OCI-LY7 (cell line): Measurements from ENCODE around the gene FLRT2. TPM values are rescaled to one million over a fixed set of nuclear protein-coding genes. Genes with fewer than 3 reads are reported as not detected.

Experiments
- BruUV-seq: library from RNA; stranded (reverse); fragments of 400-500 nt; replicated peaks from 2 replicates; lab custom pipeline; 2021; lab: Mats Ljungman, UMichigan
- CTCF ChIA-PET: fragments of 300-600 bp; sonication (Branson Sonifier 250); formaldehyde crosslinking; loops from one replicate; lab custom pipeline; 2022; ENCODE audit warnings: antibody characterized with exemption; ENCODE audit not compliant: unreplicated experiment; lab: Charles Lee
- POLR2A ChIA-PET: fragments of 300-600 bp; sonication (Branson Sonifier 250); formaldehyde crosslinking; loops from one replicate; lab custom pipeline; 2022; ENCODE audit warnings: antibody characterized with exemption; lab: Charles Lee
- DNase-seq: peaks from one replicate; pipeline ENCODE4 v3.0.0-alpha.2; 2015; ENCODE audit warnings: low spot score
- H2AFZ ChIP-seq: fragments of 200-600 bp; sonication (generic), shearing (Covaris generic); 2 replicates; pipeline ENCODE4 v1.6.1; 2014; ENCODE audit warnings: mild to moderate bottlenecking, antibody characterized with exemption, low read length, moderate library complexity
- H3K27ac ChIP-seq: fragments of 200-600 bp; sonication (generic); 2 replicates; pipeline ENCODE4 v1.5.1; 2014; ENCODE audit warnings: mixed run types, low read depth, mild to moderate bottlenecking, moderate library complexity, low read length, inconsistent platforms; ENCODE audit not compliant: poor library complexity, severe bottlenecking
- H3K36me3 ChIP-seq: fragments of 200-600 bp; sonication (generic); 2 replicates; pipeline ENCODE4 v1.6.1; 2014; ENCODE audit warnings: mild to moderate bottlenecking, antibody characterized with exemption, low read length, moderate library complexity, mixed read lengths; ENCODE audit not compliant: insufficient read depth
- H3K4me1 ChIP-seq: fragments of 200-600 bp; sonication (generic); 2 replicates; pipeline ENCODE4 v1.5.1; 2014; ENCODE audit warnings: mild to moderate bottlenecking, low read length; ENCODE audit not compliant: insufficient read depth, poor library complexity, severe bottlenecking
- H3K4me2 ChIP-seq: fragments of 200-600 bp; sonication (generic); 2 replicates; pipeline ENCODE4 v1.6.1; 2014; ENCODE audit warnings: mild to moderate bottlenecking, low read length
- H3K4me3 ChIP-seq: fragments of 200-600 bp; sonication (generic); 2 replicates; pipeline ENCODE4 v1.5.1; 2014; ENCODE audit warnings: mild to moderate bottlenecking, low read depth, low read length; ENCODE audit not compliant: poor library complexity, severe bottlenecking
- H3K79me2 ChIP-seq: fragments of 200-600 bp; sonication (generic); 2 replicates; pipeline ENCODE4 v1.6.1; 2016; ENCODE audit warnings: low read depth, mild to moderate bottlenecking, low read length, moderate library complexity, mixed read lengths; ENCODE audit not compliant: insufficient read depth
- H3K9me2 ChIP-seq: fragments of 200-600 bp; sonication (generic); 2 replicates; pipeline ENCODE4 v1.6.1; 2016; ENCODE audit warnings: mild to moderate bottlenecking, low read length, mixed read lengths; ENCODE audit not compliant: insufficient read depth
- H3K9me3 ChIP-seq: fragments of 200-600 bp; sonication (generic); 2 replicates; pipeline ENCODE4 v1.6.1; 2014; ENCODE audit warnings: mild to moderate bottlenecking, mixed run types, low read length, mixed read lengths
- H4K20me1 ChIP-seq: fragments of 200-600 bp; sonication (generic); 2 replicates; pipeline ENCODE4 v1.6.1; 2014; ENCODE audit warnings: mild to moderate bottlenecking, antibody characterized with exemption, low read length, moderate library complexity, mixed read lengths; ENCODE audit not compliant: insufficient read depth
- EZH2phosphoT487 ChIP-seq: fragments of 200-600 bp; sonication (generic); IDR thresholded peaks from 2 replicates; pipeline ENCODE4 v1.6.1; 2018; ENCODE audit warnings: low read depth, borderline replicate concordance, mild to moderate bottlenecking, mixed run types, antibody characterized with exemption, low read length, moderate library complexity, mixed read lengths
- intact Hi-C: fragments of 100-400 bp; cut with micrococcal nuclease; formaldehyde crosslinking; loops from one replicate; pipeline ENCODE4 v1.10.0; 2022; ENCODE audit not compliant: unreplicated experiment
- total RNA-seq, 2 experiments: library from RNA; depleted of rRNA in 1 of 2; stranded (reverse); fragments of >200 nt in 1 of 2; shearing (Covaris generic) in 1 of 2; gene quantifications; 2 replicates each; pipeline ENCODE4 v1.2.3, GENCODE V29; 2014 to 2022
- TF ChIP-seq, protein P1 (sequence below): fragments of 200-600 bp; sonication (generic); conservative IDR thresholded peaks from 2 replicates; pipeline ENCODE4 v1.5.1; 2014; ENCODE audit warnings: mild to moderate bottlenecking, antibody characterized with exemption, low read length, moderate library complexity, mixed read lengths

The FLRT2 gene
- total RNA-seq, 2 experiments from 2014 or later: not detected

DNA sequence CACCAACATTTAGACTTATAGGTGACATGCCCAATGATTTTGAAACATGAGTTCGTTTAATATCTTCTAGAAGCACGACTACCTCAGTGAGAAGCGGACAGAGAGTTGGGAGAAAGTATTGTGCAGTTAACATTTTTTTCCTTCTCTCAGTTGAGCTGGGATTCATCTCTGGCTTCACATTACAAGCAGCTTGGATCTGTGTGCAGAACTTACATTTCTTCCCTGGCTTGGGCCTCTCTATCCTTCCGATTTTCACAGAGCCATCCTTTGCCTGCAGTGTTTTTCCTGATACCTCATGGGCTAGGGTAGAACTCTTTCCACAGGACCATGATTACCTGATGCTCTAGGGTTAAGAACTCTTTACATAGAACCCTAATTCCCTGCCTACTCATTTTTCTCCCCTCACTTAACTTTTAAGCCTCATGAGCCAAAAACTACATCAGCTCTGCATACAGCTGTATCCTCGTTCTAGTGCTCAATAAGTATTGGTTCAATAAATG, 86.5 kb downstream of the FLRT2 start:
- no peak for DNase-seq
- ChIA-PET CTCF (no interaction called here), POLR2A (interaction anchor here (0.7 to 1.6 kb wide), 2 partner anchors 9 to 993 kb away, joined by 3 to 4 read pairs; no protein-coding TSS in a partner anchor)
- Histone ChIP-seq H3K36me3 (no peaks in the 10 kb centered on the region), H3K9me2 (no peaks in the 10 kb centered on the region), H3K4me3 (no peak overlapping the region), H4K20me1 (no peaks in the 10 kb centered on the region), H3K79me2 (no peaks in the 10 kb centered on the region), H2AFZ (no peak overlapping the region), H3K4me1 (no peaks in the 10 kb centered on the region), H3K4me2 (no peak overlapping the region), H3K9me3 (no peaks in the 10 kb centered on the region), H3K27ac (no peak overlapping the region)
- TF ChIP-seq, protein P1, sequence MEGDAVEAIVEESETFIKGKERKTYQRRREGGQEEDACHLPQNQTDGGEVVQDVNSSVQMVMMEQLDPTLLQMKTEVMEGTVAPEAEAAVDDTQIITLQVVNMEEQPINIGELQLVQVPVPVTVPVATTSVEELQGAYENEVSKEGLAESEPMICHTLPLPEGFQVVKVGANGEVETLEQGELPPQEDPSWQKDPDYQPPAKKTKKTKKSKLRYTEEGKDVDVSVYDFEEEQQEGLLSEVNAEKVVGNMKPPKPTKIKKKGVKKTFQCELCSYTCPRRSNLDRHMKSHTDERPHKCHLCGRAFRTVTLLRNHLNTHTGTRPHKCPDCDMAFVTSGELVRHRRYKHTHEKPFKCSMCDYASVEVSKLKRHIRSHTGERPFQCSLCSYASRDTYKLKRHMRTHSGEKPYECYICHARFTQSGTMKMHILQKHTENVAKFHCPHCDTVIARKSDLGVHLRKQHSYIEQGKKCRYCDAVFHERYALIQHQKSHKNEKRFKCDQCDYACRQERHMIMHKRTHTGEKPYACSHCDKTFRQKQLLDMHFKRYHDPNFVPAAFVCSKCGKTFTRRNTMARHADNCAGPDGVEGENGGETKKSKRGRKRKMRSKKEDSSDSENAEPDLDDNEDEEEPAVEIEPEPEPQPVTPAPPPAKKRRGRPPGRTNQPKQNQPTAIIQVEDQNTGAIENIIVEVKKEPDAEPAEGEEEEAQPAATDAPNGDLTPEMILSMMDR: no peak
- TF ChIP-seq EZH2phosphoT487: no peak
- intact Hi-C loops: no loop called here
- no TSS peak for BruUV-seq

DNA sequence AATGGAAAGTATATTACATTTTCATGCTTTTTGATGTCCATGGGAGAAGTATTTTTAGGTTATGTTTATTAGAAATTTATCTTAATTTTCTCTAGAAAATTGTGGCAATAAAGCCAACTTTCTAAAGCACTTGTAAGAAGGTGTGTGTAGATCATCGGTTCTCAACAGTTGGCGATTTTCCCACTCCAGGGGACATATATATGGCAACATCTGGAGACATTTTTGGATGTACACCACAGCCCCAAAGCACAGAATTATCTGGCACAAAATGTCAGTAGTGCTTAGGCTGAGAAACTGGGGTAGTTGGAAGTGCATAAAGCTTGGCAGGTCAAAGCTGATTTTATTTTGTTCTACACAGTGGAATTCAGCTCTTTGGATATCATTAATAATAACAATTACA, 86.9 kb downstream of the FLRT2 start:
- CTCF ChIA-PET: no interaction called here
- no TSS peak for BruUV-seq
- Histone ChIP-seq H3K4me1 (no peaks in the 10 kb centered on the region), H3K27ac (no peak overlapping the region), H3K36me3 (no peaks in the 10 kb centered on the region), H3K4me3 (no peak overlapping the region), H3K79me2 (no peaks in the 10 kb centered on the region), H3K9me3 (no peaks in the 10 kb centered on the region), H2AFZ (no peak overlapping the region), H3K4me2 (no peak overlapping the region), H3K9me2 (no peaks in the 10 kb centered on the region), H4K20me1 (no peaks in the 10 kb centered on the region)
- POLR2A ChIA-PET: interaction anchor here (0.6 to 1.6 kb wide), 3 partner anchors 8 to 994 kb away, joined by 3 to 4 read pairs (median 3); no protein-coding TSS in a partner anchor
- TF ChIP-seq, protein P1: no peak
- TF ChIP-seq EZH2phosphoT487: no peak
- no peak for DNase-seq
- intact Hi-C loops: no loop called here

DNA sequence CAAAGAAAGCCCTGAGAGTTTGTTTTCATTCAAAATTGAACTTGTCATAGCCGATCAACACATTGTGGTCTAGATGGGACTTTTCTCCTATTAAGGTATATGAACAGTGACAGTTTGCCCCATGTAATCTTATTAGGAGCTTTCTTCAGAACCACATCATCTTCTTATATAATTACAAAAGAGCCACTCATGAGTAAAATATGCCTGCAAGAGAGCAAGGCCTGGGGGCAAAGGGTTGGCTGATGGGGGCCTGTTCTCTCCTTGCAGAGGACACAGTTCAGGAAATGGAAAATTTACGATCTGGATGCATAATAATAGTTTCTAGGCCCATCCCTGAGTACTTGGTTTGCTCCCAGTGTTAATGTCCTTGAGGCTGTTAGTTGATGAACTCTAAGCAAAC, 87.8 kb downstream of the FLRT2 start:
- POLR2A ChIA-PET: no interaction called here
- H3K27ac ChIP-seq: no peak overlapping the region
- intact Hi-C loops: no loop called here
- no peaks in the 10 kb centered on the region for H3K9me3 ChIP-seq
- TF ChIP-seq, protein P1: no peak
- no peak for TF ChIP-seq EZH2phosphoT487
- H3K4me3 ChIP-seq: no peak overlapping the region
- no peaks in the 10 kb centered on the region for H3K4me1 ChIP-seq
- H2AFZ ChIP-seq: no peak overlapping the region
- BruUV-seq: no TSS peak
- no peaks in the 10 kb centered on the region for H4K20me1 ChIP-seq
- no peaks in the 10 kb centered on the region for H3K79me2 ChIP-seq
- no peak for DNase-seq
- H3K36me3 ChIP-seq: no peaks in the 10 kb centered on the region
- CTCF ChIA-PET: no interaction called here
- H3K4me2 ChIP-seq: no peak overlapping the region
- no peaks in the 10 kb centered on the region for H3K9me2 ChIP-seq
